ENCODE data around the gene RPH3AL. TPM values are rescaled to one million over a fixed set of nuclear protein-coding genes. Genes with fewer than 3 reads are reported as not detected.
"Not testable (repeated sequence)": the region's sequence is repeated elsewhere in the genome, so short reads cannot be mapped to it uniquely, and the experiment has no call there.

Gene RPH3AL
- total RNA-seq, 1 donor = 1.3 TPM

- TF ChIP-seq CTCF (IDR thresholded peaks at IDR 0.05; ENCODE audit: insufficient read depth, low read depth, low read length) = no peak
- no peak overlapping the region for H3K4me3 ChIP-seq (ENCODE audit: low read depth, low read length)
- DNase-seq (ENCODE audit: low read depth) = no peak
These were observed 134.0 kb downstream of the RPH3AL start for GRCh38 chr17:218432-219110.

DNA sequence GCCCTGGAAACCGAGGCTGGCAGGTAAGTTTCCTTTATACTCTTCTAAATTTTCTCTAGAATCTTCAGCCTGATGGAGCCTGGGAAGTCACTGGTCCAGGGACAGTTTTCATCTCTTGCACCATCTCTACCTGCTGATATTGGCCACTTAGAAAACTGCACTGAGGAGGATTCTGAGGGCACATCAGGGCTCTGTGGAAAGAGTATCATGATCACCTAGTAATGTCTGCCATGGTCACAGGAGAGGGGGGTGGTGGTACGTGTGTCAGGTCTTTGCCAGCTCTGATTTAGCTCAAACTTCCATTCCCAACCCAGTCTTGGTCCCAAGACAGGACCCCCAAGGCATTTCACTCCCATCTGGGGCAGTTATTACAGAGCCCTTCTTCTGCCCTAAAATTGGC lies 136.0 kb downstream of the RPH3AL start:
- TF ChIP-seq CTCF (IDR thresholded peaks at IDR 0.05; ENCODE audit: insufficient read depth, low read depth, low read length) = no peak
- no peak for DNase-seq (ENCODE audit: low read depth)
- no peak overlapping the region for H3K4me3 ChIP-seq (ENCODE audit: low read depth, low read length)

DNA sequence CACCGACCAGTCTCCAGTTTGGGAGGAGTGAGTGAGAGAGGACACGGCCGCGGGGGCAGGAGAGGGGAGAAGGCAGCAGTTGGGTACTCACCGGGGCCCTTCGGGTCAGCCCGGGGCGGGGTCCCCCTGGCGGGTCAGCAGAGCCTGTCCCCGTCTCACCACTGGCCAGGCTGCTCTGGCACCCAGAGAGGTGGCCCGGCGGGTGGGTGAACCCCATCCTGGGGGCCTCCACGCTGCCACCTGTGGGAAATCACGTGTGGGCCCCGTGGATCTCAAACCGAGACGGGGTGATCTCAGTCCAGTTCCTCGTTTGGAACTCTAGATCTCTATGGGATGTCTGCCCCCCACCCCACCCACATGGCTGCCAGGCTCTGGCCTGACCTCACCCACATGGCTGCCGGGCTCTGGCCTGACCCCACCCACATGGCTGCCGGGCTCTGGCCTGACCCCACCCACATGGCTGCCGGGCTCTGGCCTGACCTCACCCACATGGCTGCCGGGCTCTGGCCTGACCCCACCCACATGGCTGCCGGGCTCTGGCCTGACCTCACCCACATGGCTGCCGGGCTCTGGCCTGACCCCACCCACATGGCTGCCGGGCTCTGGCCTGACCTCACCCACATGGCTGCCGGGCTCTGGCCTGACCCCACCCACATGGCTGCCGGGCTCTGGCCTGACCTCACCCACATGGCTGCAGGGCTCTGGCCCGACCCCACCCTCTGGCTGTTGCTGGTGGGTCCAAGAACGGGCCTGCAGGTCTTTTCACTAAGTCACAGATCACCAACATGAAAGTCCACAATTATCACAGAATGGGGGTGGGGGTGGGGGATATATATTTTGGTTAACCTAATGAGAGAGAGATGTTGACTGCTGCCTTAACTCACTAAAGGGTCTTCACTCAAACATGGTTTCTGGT lies 136.8 kb downstream of the RPH3AL start:
- not testable (repeated sequence) for H3K4me3 ChIP-seq (ENCODE audit: low read depth, low read length); DNase-seq (ENCODE audit: low read depth)

DNA sequence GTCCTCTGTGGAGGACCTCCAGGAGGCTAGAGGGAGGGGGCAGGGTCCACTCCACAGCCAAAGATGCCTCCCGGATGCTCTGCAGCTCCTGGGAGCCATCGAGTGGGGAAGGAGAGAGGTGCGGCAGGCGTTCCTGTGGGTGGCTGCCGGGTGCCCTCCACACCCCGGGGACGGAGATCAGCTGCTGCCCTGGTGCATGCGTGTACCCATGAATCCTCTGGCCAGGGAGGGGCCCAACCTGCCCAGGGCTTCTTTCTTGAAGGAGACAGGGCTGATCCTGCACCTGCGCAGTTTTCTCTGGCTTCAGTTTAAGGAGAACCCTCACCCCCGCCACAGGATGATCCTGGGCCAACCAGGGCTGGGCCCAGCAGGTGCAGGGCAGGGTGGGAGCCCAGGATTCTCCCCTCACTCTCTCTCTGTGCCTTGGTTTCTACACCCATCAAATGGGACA lies 137.7 kb downstream of the RPH3AL start:
- DNase-seq (ENCODE audit: low read depth) = no peak
- no peak for TF ChIP-seq CTCF (IDR thresholded peaks at IDR 0.05; ENCODE audit: insufficient read depth, low read depth, low read length)
- H3K4me3 ChIP-seq (ENCODE audit: low read depth, low read length) = no peak overlapping the region

- no peak for TF ChIP-seq CTCF (IDR thresholded peaks at IDR 0.05; ENCODE audit: insufficient read depth, low read depth, low read length)
- H3K4me3 ChIP-seq (ENCODE audit: low read depth, low read length) = no peak overlapping the region
- DNase-seq (ENCODE audit: low read depth) = no peak
These were observed 139.1 kb downstream of the RPH3AL start for GRCh38 chr17:213286-214105.

GRCh38 chr17:210402-210801 lies 142.2 kb downstream of the RPH3AL start:
- no peak for DNase-seq (ENCODE audit: low read depth)
- TF ChIP-seq CTCF (IDR thresholded peaks at IDR 0.05; ENCODE audit: insufficient read depth, low read depth, low read length) = no peak
- no peak overlapping the region for H3K4me3 ChIP-seq (ENCODE audit: low read depth, low read length)

DNA sequence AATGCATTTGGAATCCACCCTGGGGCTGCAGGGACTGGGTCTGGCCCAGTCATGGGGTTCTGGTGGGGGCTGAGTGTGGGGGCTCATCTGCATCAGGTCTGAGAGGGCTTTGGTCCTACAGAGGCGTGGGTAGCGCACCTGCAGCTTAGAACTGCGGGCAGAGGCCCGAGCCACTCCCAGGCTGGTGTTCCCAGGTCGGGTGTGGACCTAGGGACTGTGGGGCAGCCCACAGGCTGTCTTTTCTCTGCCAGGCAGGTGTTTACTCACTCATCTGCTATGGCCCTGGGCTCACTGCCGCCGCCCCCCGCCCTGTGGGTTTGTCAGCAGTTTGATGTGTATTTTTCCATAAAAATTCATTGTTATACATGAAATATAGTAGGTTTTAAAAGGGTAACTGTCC lies 144.2 kb downstream of the RPH3AL start:
- TF ChIP-seq CTCF (IDR thresholded peaks at IDR 0.05; ENCODE audit: insufficient read depth, low read depth, low read length) = no peak
- DNase-seq (ENCODE audit: low read depth) = no peak
- H3K4me3 ChIP-seq (ENCODE audit: low read depth, low read length) = no peak overlapping the region
